ENCODE data around the gene KMT2B.
A peak's percentile ranks its signal among the peaks of the same experiment; 100 is the strongest.

The KMT2B gene

GRCh38 chr19:35755131-35755549 lies 37.3 kb downstream of the KMT2B start:
- H3K79me2 ChIP-seq (ENCODE audit: low read length): peaks cover 18% of the 10 kb centered on the region
- H3K4me3 ChIP-seq (ENCODE audit: low read length): no peak overlapping the region
- peaks cover 13% of the 10 kb centered on the region for H3K4me1 ChIP-seq (ENCODE audit: low read length)
- H3K27ac ChIP-seq (ENCODE audit: low read length): no peak overlapping the region
- TF ChIP-seq, protein P1, sequence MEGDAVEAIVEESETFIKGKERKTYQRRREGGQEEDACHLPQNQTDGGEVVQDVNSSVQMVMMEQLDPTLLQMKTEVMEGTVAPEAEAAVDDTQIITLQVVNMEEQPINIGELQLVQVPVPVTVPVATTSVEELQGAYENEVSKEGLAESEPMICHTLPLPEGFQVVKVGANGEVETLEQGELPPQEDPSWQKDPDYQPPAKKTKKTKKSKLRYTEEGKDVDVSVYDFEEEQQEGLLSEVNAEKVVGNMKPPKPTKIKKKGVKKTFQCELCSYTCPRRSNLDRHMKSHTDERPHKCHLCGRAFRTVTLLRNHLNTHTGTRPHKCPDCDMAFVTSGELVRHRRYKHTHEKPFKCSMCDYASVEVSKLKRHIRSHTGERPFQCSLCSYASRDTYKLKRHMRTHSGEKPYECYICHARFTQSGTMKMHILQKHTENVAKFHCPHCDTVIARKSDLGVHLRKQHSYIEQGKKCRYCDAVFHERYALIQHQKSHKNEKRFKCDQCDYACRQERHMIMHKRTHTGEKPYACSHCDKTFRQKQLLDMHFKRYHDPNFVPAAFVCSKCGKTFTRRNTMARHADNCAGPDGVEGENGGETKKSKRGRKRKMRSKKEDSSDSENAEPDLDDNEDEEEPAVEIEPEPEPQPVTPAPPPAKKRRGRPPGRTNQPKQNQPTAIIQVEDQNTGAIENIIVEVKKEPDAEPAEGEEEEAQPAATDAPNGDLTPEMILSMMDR (IDR thresholded peaks at IDR 0.05; ENCODE audit: low read depth, low read length): no peak
- H2AFZ ChIP-seq (ENCODE audit: low read depth, low read length): no peak overlapping the region
- no peak overlapping the region for H3K4me2 ChIP-seq (ENCODE audit: low read length)
- no peaks in the 10 kb centered on the region for H3K9me3 ChIP-seq (ENCODE audit: insufficient read depth, low read length)
- no peaks in the 10 kb centered on the region for H3K27me3 ChIP-seq (ENCODE audit: low read depth, low read length)
- H4K20me1 ChIP-seq (ENCODE audit: insufficient read depth, low read length): peaks cover 3% of the 10 kb centered on the region
- H3K9ac ChIP-seq (ENCODE audit: low read length): no peak overlapping the region
- peaks cover 5% of the 10 kb centered on the region for H3K36me3 ChIP-seq (replicated peaks; ENCODE audit: low read depth, low read length)

- H3K4me2 ChIP-seq (ENCODE audit: low read length): no peak overlapping the region
- no peak overlapping the region for H3K4me3 ChIP-seq (ENCODE audit: low read length)
- H2AFZ ChIP-seq (ENCODE audit: low read depth, low read length): no peak overlapping the region
- TF ChIP-seq EZH2phosphoT487 (IDR thresholded peaks at IDR 0.05; ENCODE audit: low read depth): no peak
- TF ChIP-seq, protein P1 (IDR thresholded peaks at IDR 0.05; ENCODE audit: low read depth, low read length): no peak
- peaks cover 18% of the 10 kb centered on the region for H3K79me2 ChIP-seq (ENCODE audit: low read length)
- peaks cover 13% of the 10 kb centered on the region for H3K4me1 ChIP-seq (ENCODE audit: low read length)
- peaks cover 7% of the 10 kb centered on the region for H3K36me3 ChIP-seq (replicated peaks; ENCODE audit: low read depth, low read length)
- H3K27ac ChIP-seq (ENCODE audit: low read length): no peak overlapping the region
- H3K9ac ChIP-seq (ENCODE audit: low read length): no peak overlapping the region
- H4K20me1 ChIP-seq (ENCODE audit: insufficient read depth, low read length): peaks cover 3% of the 10 kb centered on the region
- H3K9me3 ChIP-seq (ENCODE audit: insufficient read depth, low read length): no peaks in the 10 kb centered on the region
- no peaks in the 10 kb centered on the region for H3K27me3 ChIP-seq (ENCODE audit: low read depth, low read length)
Measured at GRCh38 chr19:35755550-35756376, 38.0 kb downstream of the KMT2B start.

GRCh38 chr19:35756377-35757230 lies 38.8 kb downstream of the KMT2B start, which contains the start of gene HSPB6:
Gene HSPB6, minus strand, starts transcription at chr19:35757029. Its CDS starts 21 bp downstream, at chr19:35757008.
- peaks cover 18% of the 10 kb centered on the region for H3K79me2 ChIP-seq (ENCODE audit: low read length)
- TF ChIP-seq EZH2phosphoT487 (IDR thresholded peaks at IDR 0.05; ENCODE audit: low read depth): no peak
- TF ChIP-seq, protein P1 (IDR thresholded peaks at IDR 0.05; ENCODE audit: low read depth, low read length): no peak
- no peak within 1 kb of the TSS for H2AFZ ChIP-seq (ENCODE audit: low read depth, low read length)
- H3K9ac ChIP-seq (ENCODE audit: low read length): peak within 1 kb of the TSS; percentile 70
- H3K4me1 ChIP-seq (ENCODE audit: low read length): peaks cover 13% of the 10 kb centered on the region
- H3K4me3 ChIP-seq (ENCODE audit: low read length): peak within 1 kb of the TSS; percentile 79
- peaks cover 3% of the 10 kb centered on the region for H4K20me1 ChIP-seq (ENCODE audit: insufficient read depth, low read length)
- H3K27ac ChIP-seq (ENCODE audit: low read length): peak within 1 kb of the TSS; percentile 48
- peaks cover 12% of the 10 kb centered on the region for H3K36me3 ChIP-seq (replicated peaks; ENCODE audit: low read depth, low read length)
- peak within 1 kb of the TSS; percentile 81 for H3K4me2 ChIP-seq (ENCODE audit: low read length)
- H3K27me3 ChIP-seq (ENCODE audit: low read depth, low read length): no peaks in the 10 kb centered on the region
- H3K9me3 ChIP-seq (ENCODE audit: insufficient read depth, low read length): no peaks in the 10 kb centered on the region

DNA sequence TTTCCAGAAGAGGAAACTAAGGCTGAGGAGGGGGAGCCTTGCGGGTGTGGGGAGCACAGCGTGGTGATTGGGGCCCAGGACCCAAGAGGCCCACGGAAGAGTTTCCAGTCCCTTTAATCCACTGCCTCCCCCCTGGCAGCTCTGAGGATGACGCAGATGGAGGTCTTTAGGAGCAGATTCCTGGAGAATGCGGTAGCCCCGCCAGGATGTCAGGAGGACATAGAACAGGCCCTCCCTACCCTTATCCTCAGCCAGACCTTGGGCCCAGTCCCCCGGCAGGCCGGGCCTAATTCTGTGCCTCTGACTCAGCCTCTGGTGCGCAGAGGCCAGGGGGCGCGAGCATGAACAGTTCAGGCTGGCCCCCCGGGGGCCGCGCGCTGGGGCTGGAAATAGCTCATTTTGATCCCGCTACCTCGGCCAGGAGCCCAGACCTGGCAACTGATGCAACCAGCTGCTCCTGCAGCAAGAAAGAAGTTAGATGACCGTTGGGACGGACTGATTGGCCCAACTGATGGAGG lies 39.5 kb downstream of the KMT2B start:
- Histone ChIP-seq H3K4me2 (ENCODE audit: low read length) (peak overlapping the region; percentile 81), H3K4me3 (ENCODE audit: low read length) (peak overlapping the region; percentile 79), H4K20me1 (ENCODE audit: insufficient read depth, low read length) (peaks cover 3% of the 10 kb centered on the region), H3K27ac (ENCODE audit: low read length) (peak overlapping the region; percentile 48), H3K4me1 (ENCODE audit: low read length) (peaks cover 13% of the 10 kb centered on the region), H3K36me3 (replicated peaks; ENCODE audit: low read depth, low read length) (peaks cover 17% of the 10 kb centered on the region), H3K9ac (ENCODE audit: low read length) (peak overlapping the region; percentile 70), H3K27me3 (ENCODE audit: low read depth, low read length) (no peaks in the 10 kb centered on the region), H3K79me2 (ENCODE audit: low read length) (peaks cover 18% of the 10 kb centered on the region), H3K9me3 (ENCODE audit: insufficient read depth, low read length) (no peaks in the 10 kb centered on the region), H2AFZ (ENCODE audit: low read depth, low read length) (no peak overlapping the region)
- TF ChIP-seq, protein P1 (IDR thresholded peaks at IDR 0.05; ENCODE audit: low read depth, low read length): no peak
- TF ChIP-seq EZH2phosphoT487 (IDR thresholded peaks at IDR 0.05; ENCODE audit: low read depth): no peak

Measured in OCI-LY3 (cell line).